GM18507 (cell line): ENCODE results near the gene RAB6B.

Experiments
- DNase-seq: peaks from one replicate; pipeline ENCODE4 v3.0.0; 2011; ENCODE audit warnings: low read depth; ENCODE audit not compliant: insufficient read length; ENCODE audit errors: extremely low spot score
- FAIRE-seq: peaks from 2 replicates; lab custom pipeline; 2011; peaks lifted over from hg19 to GRCh38; lab: Jason Lieb, UNC

RAB6B gene

GRCh38 chr3:133899311-133899710 lies 3.6 kb upstream of the RAB6B start:
- DNase-seq = no peak
- no peak for FAIRE-seq

- DNase-seq (no peak), FAIRE-seq (no peak)
Measured at GRCh38 chr3:133897547-133897946, 1.9 kb upstream of the RAB6B start.

GRCh38 chr3:133896002-133896761 lies 500 bp upstream of the RAB6B start:
- FAIRE-seq (no peak), DNase-seq (no peak)

GRCh38 chr3:133894353-133895207 lies 1.1 kb downstream of the RAB6B start:
- no peak for FAIRE-seq
- no peak for DNase-seq

- DNase-seq (no peak), FAIRE-seq (no peak)
Measured at GRCh38 chr3:133893683-133894352, 1.9 kb downstream of the RAB6B start.

- no peak for DNase-seq
- FAIRE-seq = no peak
Measured at GRCh38 chr3:133892541-133893231, 3.0 kb downstream of the RAB6B start.

- DNase-seq = no peak
- no peak for FAIRE-seq
Measured at GRCh38 chr3:133891662-133892378, 3.9 kb downstream of the RAB6B start.

- DNase-seq (no peak), FAIRE-seq (no peak)
Measured at GRCh38 chr3:133890972-133891644, 4.6 kb downstream of the RAB6B start.

GRCh38 chr3:133890037-133890436 lies 5.6 kb downstream of the RAB6B start:
- DNase-seq = no peak
- no peak for FAIRE-seq

GRCh38 chr3:133888726-133889340 lies 6.8 kb downstream of the RAB6B start:
- DNase-seq (no peak), FAIRE-seq (no peak)

- no peak for FAIRE-seq
- DNase-seq = no peak
Measured at GRCh38 chr3:133887803-133888703, 7.6 kb downstream of the RAB6B start.

- FAIRE-seq (no peak), DNase-seq (no peak)
Measured at GRCh38 chr3:133887074-133887802, 8.4 kb downstream of the RAB6B start.

- no peak for FAIRE-seq
- no peak for DNase-seq
Measured at GRCh38 chr3:133886031-133886722, 9.5 kb downstream of the RAB6B start.

- FAIRE-seq (no peak), DNase-seq (no peak)
Measured at GRCh38 chr3:133884887-133885711, 10.6 kb downstream of the RAB6B start.
